H9 (cell line): ENCODE measurements around the gene ILK. TPM values are rescaled to one million over a fixed set of nuclear protein-coding genes. Genes with fewer than 3 reads are reported as not detected.

Experiments
- DNase-seq: peaks from one replicate; pipeline ENCODE4 v3.0.0-alpha.2; 2017
- H2AFZ ChIP-seq: one replicate; pipeline ENCODE4 v1.6.1; 2013; ENCODE audit warnings: mild to moderate bottlenecking, low read length, control low read depth, moderate library complexity
- H2AK5ac ChIP-seq: 2 replicates; pipeline ENCODE4 v1.6.1; 2013; ENCODE audit warnings: low read length, control low read depth, mixed read lengths; ENCODE audit not compliant: insufficient read length
- H2BK120ac ChIP-seq: one replicate; pipeline ENCODE4 v1.6.1; 2013; ENCODE audit warnings: low read depth, mild to moderate bottlenecking, low read length, control low read depth, inconsistent platforms; ENCODE audit not compliant: poor library complexity, severe bottlenecking
- H2BK12ac ChIP-seq: 2 replicates; pipeline ENCODE4 v1.6.1; 2013; ENCODE audit warnings: low read length, control low read depth, mixed read lengths, low read depth; ENCODE audit not compliant: insufficient read length
- H2BK15ac ChIP-seq: 2 replicates; pipeline ENCODE4 v1.6.1; 2013; ENCODE audit warnings: low read depth, low read length, control low read depth
- H2BK20ac ChIP-seq: one replicate; pipeline ENCODE4 v1.6.1; 2013; ENCODE audit warnings: low read depth, mild to moderate bottlenecking, low read length, control low read depth, inconsistent platforms; ENCODE audit not compliant: poor library complexity, severe bottlenecking
- H2BK5ac ChIP-seq: 2 replicates; pipeline ENCODE4 v1.6.1; 2013; ENCODE audit warnings: low read length, control low read depth, mixed read lengths; ENCODE audit not compliant: insufficient read length
- H3K14ac ChIP-seq: 2 replicates; pipeline ENCODE4 v1.6.1; 2013; ENCODE audit warnings: low read length, control low read depth; ENCODE audit not compliant: insufficient read depth
- H3K18ac ChIP-seq: 2 replicates; pipeline ENCODE4 v1.6.1; 2013; ENCODE audit warnings: low read depth, mild to moderate bottlenecking, mixed read lengths, low read length, control low read depth; ENCODE audit not compliant: insufficient read length
- H3K23ac ChIP-seq: 2 replicates; pipeline ENCODE4 v1.6.1; 2013; ENCODE audit warnings: low read length, control low read depth, mixed read lengths, low read depth; ENCODE audit not compliant: insufficient read length
- H3K23me2 ChIP-seq: 2 replicates; pipeline ENCODE4 v1.6.1; 2013; ENCODE audit warnings: low read depth, mild to moderate bottlenecking, mixed read lengths, low read length, control low read depth; ENCODE audit not compliant: insufficient read length, poor library complexity, severe bottlenecking
- H3K27ac ChIP-seq: 2 replicates; pipeline ENCODE4 v1.5.1; 2013; ENCODE audit warnings: low read length, control low read depth, mixed read lengths, low read depth; ENCODE audit not compliant: insufficient read length
- H3K27me3 ChIP-seq: 2 replicates; pipeline ENCODE4 v1.6.1; 2013; ENCODE audit warnings: low read length, control low read depth, inconsistent platforms; ENCODE audit not compliant: insufficient read depth
- H3K4ac ChIP-seq: 2 replicates; pipeline ENCODE4 v1.6.1; 2013; ENCODE audit warnings: low read depth, mild to moderate bottlenecking, control low read depth, inconsistent platforms, low read length, moderate library complexity
- H3K4me1 ChIP-seq: 2 replicates; pipeline ENCODE4 v1.6.1; 2013; ENCODE audit warnings: low read length, control low read depth, inconsistent platforms; ENCODE audit not compliant: insufficient read depth
- H3K4me2 ChIP-seq: 2 replicates; pipeline ENCODE4 v1.6.1; 2013; ENCODE audit warnings: low read length, control low read depth, mixed read lengths; ENCODE audit not compliant: insufficient read length, insufficient read depth
- H3K56ac ChIP-seq: 2 replicates; pipeline ENCODE4 v1.6.1; 2013; ENCODE audit warnings: low read depth, mild to moderate bottlenecking, mixed read lengths, low read length, control low read depth; ENCODE audit not compliant: insufficient read length
- H3K79me1 ChIP-seq: 2 replicates; pipeline ENCODE4 v1.6.1; 2013; ENCODE audit warnings: low read depth, mild to moderate bottlenecking, moderate library complexity, low read length, control low read depth, inconsistent platforms; ENCODE audit not compliant: insufficient read depth, poor library complexity, severe bottlenecking
- H3K79me2 ChIP-seq: 2 replicates; pipeline ENCODE4 v1.6.1; 2013; ENCODE audit warnings: low read length, control low read depth, inconsistent platforms; ENCODE audit not compliant: insufficient read depth
- H3K9ac ChIP-seq: 2 replicates; pipeline ENCODE4 v1.6.1; 2013; ENCODE audit warnings: low read length, control low read depth, mixed read lengths; ENCODE audit not compliant: insufficient read length; ENCODE audit errors: extremely low read depth
- H3K9me3 ChIP-seq: one replicate; pipeline ENCODE4 v1.6.1; 2013; ENCODE audit warnings: low read depth, low read length, inconsistent platforms; ENCODE audit not compliant: control insufficient read depth
- H3T11ph ChIP-seq: one replicate; pipeline ENCODE4 v1.6.1; 2013; ENCODE audit warnings: mild to moderate bottlenecking, low read length, control low read depth, inconsistent platforms
- H4K20me1 ChIP-seq: one replicate; pipeline ENCODE4 v1.6.1; 2013; ENCODE audit not compliant: control insufficient read depth, insufficient read length, insufficient read depth
- H4K5ac ChIP-seq: 2 replicates; pipeline ENCODE4 v1.6.1; 2013; ENCODE audit warnings: low read depth, mild to moderate bottlenecking, mixed read lengths, low read length, control low read depth; ENCODE audit not compliant: insufficient read length
- H4K8ac ChIP-seq: replicated peaks from 2 replicates; pipeline ENCODE4 v1.6.1; 2013; ENCODE audit warnings: low read length, control low read depth, mixed read lengths, low read depth; ENCODE audit not compliant: insufficient read length
- H4K91ac ChIP-seq: 2 replicates; pipeline ENCODE4 v1.6.1; 2013; ENCODE audit warnings: low read depth, mild to moderate bottlenecking, moderate library complexity, mixed read lengths, low read length, control low read depth; ENCODE audit not compliant: insufficient read length
- H3K27ac Mint-ChIP-seq, 3 experiments: 2 replicates in 2 of 3; 3 replicates in 1 of 3; pipeline ENCODE4 v1.8.0; 2020 to 2021; ENCODE audit warnings: mixed read lengths in 3 of 3, mild to moderate bottlenecking in 1 of 3, moderate library complexity in 1 of 3
- H3K27me3 Mint-ChIP-seq: 2 replicates; pipeline ENCODE4 v1.8.0; 2021; ENCODE audit warnings: low read depth, mild to moderate bottlenecking, moderate library complexity, mixed read lengths
- H3K36me3 Mint-ChIP-seq, 3 experiments: 2 replicates in 2 of 3; 3 replicates in 1 of 3; pipeline ENCODE4 v1.8.0; 2020 to 2021; ENCODE audit warnings: low read depth in 3 of 3, mixed read lengths in 3 of 3; ENCODE audit not compliant: insufficient read depth in 1 of 3
- H3K4me1 Mint-ChIP-seq, 2 experiments: 2 replicates each; pipeline ENCODE4 v1.8.0; 2020; ENCODE audit warnings: mixed read lengths in 2 of 2
- H3K4me3 Mint-ChIP-seq, 2 experiments: 2 replicates in 1 of 2; 3 replicates in 1 of 2; pipeline ENCODE4 v1.8.0; 2020 to 2021; ENCODE audit warnings: mild to moderate bottlenecking in 2 of 2, mixed read lengths in 2 of 2, moderate library complexity in 1 of 2
- H3K9me3 Mint-ChIP-seq, 2 experiments: 2 replicates in 1 of 2; 3 replicates in 1 of 2; pipeline ENCODE4 v1.8.0; 2020; ENCODE audit warnings: mild to moderate bottlenecking in 2 of 2, mixed read lengths in 2 of 2, moderate library complexity in 1 of 2
- WGBS: extraction: QIAGEN DNeasy Blood & Tissue Kit; methylation state at CpG from one replicate; pipeline ENCODE4 v1.1.7; 2013; ENCODE audit warnings: missing lambda C conversion rate, low lambda C conversion rate, mixed read lengths; ENCODE audit not compliant: insufficient read length; ENCODE audit errors: extremely low coverage; 5-methylcytosine and 5-hydroxymethylcytosine counted together
- total RNA-seq: library from RNA; stranded (reverse); gene quantifications from 2 replicates; pipeline ENCODE4 v1.2.1, GENCODE V29; 2021
- TF ChIP-seq, protein P1 (sequence below): fragments of 200-600 bp; sonication (generic); conservative IDR thresholded peaks from 3 replicates; pipeline ENCODE4 v1.8.0; 2021; ENCODE audit warnings: antibody characterized with exemption, mild to moderate bottlenecking

Gene ILK
- total RNA-seq, 1 experiment from 2014 or later: 100 TPM

GRCh38 chr11:6563667-6564066 lies 39.9 kb upstream of the ILK start:
- Histone ChIP-seq H3K27me3 (no peaks in the 10 kb centered on the region), H2AFZ (no peak overlapping the region), H2BK12ac (no peak overlapping the region), H3K79me2 (no peaks in the 10 kb centered on the region), H3K4me2 (no peak overlapping the region), H3K18ac (no peak overlapping the region), H3K56ac (no peak overlapping the region), H2BK15ac (no peak overlapping the region), H4K91ac (no peak overlapping the region), H2BK5ac (no peak overlapping the region), H3K14ac (no peak overlapping the region; the same call in 1 of the 2 replicates), H4K5ac (no peak overlapping the region), H3K4me1 (peaks cover 6% of the 10 kb centered on the region; the same call in 1 of the 2 replicates), H3K23me2 (no peaks in the 10 kb centered on the region), H4K20me1 (no peaks in the 10 kb centered on the region), H4K8ac (no peak overlapping the region), H2BK120ac (no peak overlapping the region), H3T11ph (no peak overlapping the region), H3K9me3 (no peaks in the 10 kb centered on the region), H2BK20ac (no peak overlapping the region), H3K23ac (no peak overlapping the region), H3K4ac (no peak overlapping the region), H3K27ac (no peak overlapping the region), H3K9ac (no peak overlapping the region), H3K79me1 (no peaks in the 10 kb centered on the region), H2AK5ac (no peak overlapping the region)
- Mint-ChIP-seq H3K27me3 (no peaks in the 10 kb centered on the region; the same call in 1 of the 2 replicates), H3K9me3 (no peaks in the 10 kb centered on the region), H3K4me3 (no peak overlapping the region), H3K27ac (no peak overlapping the region), H3K4me1 (peaks cover 25 to 36% of the 10 kb centered on the region in 2 experiments), H3K36me3 (no peaks in the 10 kb centered on the region; a peak in 2 of 7 replicates)
- DNase-seq: no peak
- TF ChIP-seq, protein P1, sequence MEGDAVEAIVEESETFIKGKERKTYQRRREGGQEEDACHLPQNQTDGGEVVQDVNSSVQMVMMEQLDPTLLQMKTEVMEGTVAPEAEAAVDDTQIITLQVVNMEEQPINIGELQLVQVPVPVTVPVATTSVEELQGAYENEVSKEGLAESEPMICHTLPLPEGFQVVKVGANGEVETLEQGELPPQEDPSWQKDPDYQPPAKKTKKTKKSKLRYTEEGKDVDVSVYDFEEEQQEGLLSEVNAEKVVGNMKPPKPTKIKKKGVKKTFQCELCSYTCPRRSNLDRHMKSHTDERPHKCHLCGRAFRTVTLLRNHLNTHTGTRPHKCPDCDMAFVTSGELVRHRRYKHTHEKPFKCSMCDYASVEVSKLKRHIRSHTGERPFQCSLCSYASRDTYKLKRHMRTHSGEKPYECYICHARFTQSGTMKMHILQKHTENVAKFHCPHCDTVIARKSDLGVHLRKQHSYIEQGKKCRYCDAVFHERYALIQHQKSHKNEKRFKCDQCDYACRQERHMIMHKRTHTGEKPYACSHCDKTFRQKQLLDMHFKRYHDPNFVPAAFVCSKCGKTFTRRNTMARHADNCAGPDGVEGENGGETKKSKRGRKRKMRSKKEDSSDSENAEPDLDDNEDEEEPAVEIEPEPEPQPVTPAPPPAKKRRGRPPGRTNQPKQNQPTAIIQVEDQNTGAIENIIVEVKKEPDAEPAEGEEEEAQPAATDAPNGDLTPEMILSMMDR: no peak
- no CpG with 5 or more reads among the region's 10 CpGs for WGBS
